ENCODE data around the gene PDCD2L. TPM values are rescaled to one million over a fixed set of nuclear protein-coding genes. Genes with fewer than 3 reads are reported as not detected.

The PDCD2L gene
- polyA plus RNA-seq, 1 experiment = 14.0 TPM

- CTCF ChIA-PET = interaction anchor here (0.8 kb wide), 1 partner anchor 9 kb away, joined by 3 read pairs; no protein-coding TSS in a partner anchor
- H3K27ac ChIP-seq (ENCODE audit: low read depth, low read length) = no peak overlapping the region
- TF ChIP-seq, protein P1, sequence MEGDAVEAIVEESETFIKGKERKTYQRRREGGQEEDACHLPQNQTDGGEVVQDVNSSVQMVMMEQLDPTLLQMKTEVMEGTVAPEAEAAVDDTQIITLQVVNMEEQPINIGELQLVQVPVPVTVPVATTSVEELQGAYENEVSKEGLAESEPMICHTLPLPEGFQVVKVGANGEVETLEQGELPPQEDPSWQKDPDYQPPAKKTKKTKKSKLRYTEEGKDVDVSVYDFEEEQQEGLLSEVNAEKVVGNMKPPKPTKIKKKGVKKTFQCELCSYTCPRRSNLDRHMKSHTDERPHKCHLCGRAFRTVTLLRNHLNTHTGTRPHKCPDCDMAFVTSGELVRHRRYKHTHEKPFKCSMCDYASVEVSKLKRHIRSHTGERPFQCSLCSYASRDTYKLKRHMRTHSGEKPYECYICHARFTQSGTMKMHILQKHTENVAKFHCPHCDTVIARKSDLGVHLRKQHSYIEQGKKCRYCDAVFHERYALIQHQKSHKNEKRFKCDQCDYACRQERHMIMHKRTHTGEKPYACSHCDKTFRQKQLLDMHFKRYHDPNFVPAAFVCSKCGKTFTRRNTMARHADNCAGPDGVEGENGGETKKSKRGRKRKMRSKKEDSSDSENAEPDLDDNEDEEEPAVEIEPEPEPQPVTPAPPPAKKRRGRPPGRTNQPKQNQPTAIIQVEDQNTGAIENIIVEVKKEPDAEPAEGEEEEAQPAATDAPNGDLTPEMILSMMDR (IDR thresholded peaks at IDR 0.05; ENCODE audit: low read depth, low read length) = no peak
- no peaks in the 10 kb centered on the region; the same call in 1 of the 2 replicates for H3K9me3 ChIP-seq (ENCODE audit: control insufficient read depth, insufficient read depth, low read length)
- DNase-seq (ENCODE audit: low read depth, low spot score) = no peak
- no peaks in the 10 kb centered on the region for H3K27me3 ChIP-seq (ENCODE audit: control insufficient read depth, insufficient read depth, low read length)
- H3K4me3 ChIP-seq (ENCODE audit: low read depth, low read length) = no peak overlapping the region
- POLR2A ChIA-PET = no interaction called here
These were observed 22.0 kb downstream of the PDCD2L start for GRCh38 chr19:34426096-34426661.

- Histone ChIP-seq H3K27me3 (ENCODE audit: control insufficient read depth, insufficient read depth, low read length) (no peaks in the 10 kb centered on the region), H3K4me3 (ENCODE audit: low read depth, low read length) (peak overlapping the region; percentile 96), H3K9me3 (ENCODE audit: control insufficient read depth, insufficient read depth, low read length) (no peaks in the 10 kb centered on the region; the same call in 1 of the 2 replicates), H3K27ac (ENCODE audit: low read depth, low read length) (peak overlapping the region; percentile 11)
- POLR2A ChIA-PET = interaction anchor here (0.5 to 1.3 kb wide), 4 partner anchors 17 to 1486 kb away, joined by 3 to 9 read pairs (median 4); no protein-coding TSS in a partner anchor
- TF ChIP-seq, protein P1 (IDR thresholded peaks at IDR 0.05; ENCODE audit: low read depth, low read length) = no peak
- DNase-seq (ENCODE audit: low read depth, low spot score) = no peak
- CTCF ChIA-PET = no interaction called here
These were observed 24.5 kb downstream of the PDCD2L start for GRCh38 chr19:34428549-34429285.

GRCh38 chr19:34429553-34429952 is 25.4 kb downstream of the PDCD2L start:
- H3K9me3 ChIP-seq (ENCODE audit: control insufficient read depth, insufficient read depth, low read length) = no peaks in the 10 kb centered on the region; the same call in 1 of the 2 replicates
- TF ChIP-seq, protein P1 (IDR thresholded peaks at IDR 0.05; ENCODE audit: low read depth, low read length) = no peak
- no peaks in the 10 kb centered on the region for H3K27me3 ChIP-seq (ENCODE audit: control insufficient read depth, insufficient read depth, low read length)
- no peak for DNase-seq (ENCODE audit: low read depth, low spot score)
- POLR2A ChIA-PET = no interaction called here
- peak overlapping the region; percentile 96 for H3K4me3 ChIP-seq (ENCODE audit: low read depth, low read length)
- no peak overlapping the region for H3K27ac ChIP-seq (ENCODE audit: low read depth, low read length)
- CTCF ChIA-PET = no interaction called here

- CTCF ChIA-PET = interaction anchor here (0.6 to 1.0 kb wide), 7 partner anchors 9 to 72 kb away, joined by 3 to 8 read pairs (median 4); no protein-coding TSS in a partner anchor
- POLR2A ChIA-PET = interaction anchor here (0.5 to 1.2 kb wide), 4 partner anchors 22 to 572 kb away, joined by 4 to 6 read pairs (median 4); partner anchors contain the start of gene WTIP
- H3K9me3 ChIP-seq (ENCODE audit: control insufficient read depth, insufficient read depth, low read length) = no peaks in the 10 kb centered on the region; the same call in 1 of the 2 replicates
- TF ChIP-seq, protein P1 (IDR thresholded peaks at IDR 0.05; ENCODE audit: low read depth, low read length) = peak; percentile 80
- peak overlapping the region; percentile 75 for H3K27ac ChIP-seq (ENCODE audit: low read depth, low read length)
- DNase-seq (ENCODE audit: low read depth, low spot score) = no peak
- H3K4me3 ChIP-seq (ENCODE audit: low read depth, low read length) = peak overlapping the region; percentile 34
- no peaks in the 10 kb centered on the region for H3K27me3 ChIP-seq (ENCODE audit: control insufficient read depth, insufficient read depth, low read length)
These were observed 26.8 kb downstream of the PDCD2L start for GRCh38 chr19:34430738-34431625.

Data from AG04450 (cell line).